ENCODE results near the gene YIPF3.

DNA sequence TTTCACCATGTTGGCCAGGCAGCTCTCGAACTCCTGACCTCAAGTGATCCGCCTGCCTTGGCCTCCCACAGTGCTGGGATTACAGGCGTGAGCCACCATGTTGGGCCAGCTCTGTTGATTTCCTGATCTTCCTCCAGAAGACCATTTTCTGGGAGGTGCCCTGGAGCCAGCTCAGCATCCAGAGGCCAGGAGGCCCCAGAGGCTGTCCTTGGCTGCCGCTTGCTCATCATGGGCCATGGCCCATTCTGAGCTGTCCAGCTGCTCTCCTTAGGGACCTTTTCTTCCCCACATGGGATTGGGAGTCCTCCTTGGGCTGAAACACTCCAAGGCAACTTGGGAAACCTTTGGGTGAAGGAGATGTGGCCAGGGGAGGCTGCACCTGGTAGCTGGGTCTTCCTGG, 22.0 kb downstream of the YIPF3 start:
- TF ChIP-seq YY1 (IDR thresholded peaks at IDR 0.05; ENCODE audit: insufficient read depth, insufficient read length) = no peak
- TF ChIP-seq ZNF274 (IDR thresholded peaks at IDR 0.05; ENCODE audit: low read depth, low read length) = no peak
- no peak for TF ChIP-seq SUZ12 (IDR thresholded peaks at IDR 0.05; ENCODE audit: extremely low read depth, insufficient read depth, insufficient read length)
